ENCODE results near the gene EDARADD.

GRCh38 chr1:236530286-236530685, 136.2 kb downstream of the EDARADD start:
- no peak for TF ChIP-seq ZNF33A (CRISPR knock-in tag; IDR thresholded peaks at IDR 0.05; ENCODE audit: borderline replicate concordance)
- no peak for TF ChIP-seq PHB2 (IDR thresholded peaks at IDR 0.05; ENCODE audit: partially characterized antibody)
- no peak for TF ChIP-seq SP1 (IDR thresholded peaks at IDR 0.05)
- no peak for TF ChIP-seq SP1 (CRISPR knock-in tag; IDR thresholded peaks at IDR 0.05)
- TF ChIP-seq HMGXB4 (CRISPR knock-in tag; IDR thresholded peaks at IDR 0.05; ENCODE audit: borderline replicate concordance in 1 of 2, low read depth in 1 of 2), result no peak
- no peak for TF ChIP-seq E2F1 (CRISPR knock-in tag; IDR thresholded peaks at IDR 0.05)
- TF ChIP-seq ZNF839 (CRISPR knock-in tag; IDR thresholded peaks at IDR 0.05; ENCODE audit: borderline replicate concordance), result no peak
- TF ChIP-seq HDAC6 (IDR thresholded peaks at IDR 0.05; ENCODE audit: low read depth, low read length), result no peak
- TF ChIP-seq BRF2 (CRISPR knock-in tag; IDR thresholded peaks at IDR 0.05), result no peak
- TF ChIP-seq TCF7L2 (IDR thresholded peaks at IDR 0.05; ENCODE audit: low read depth, low read length), result no peak

All from HepG2 (cell line).